GM12891 (cell line): ENCODE results near the gene ARID4B.
"Not testable (repeated sequence)": the region's sequence is repeated elsewhere in the genome, so short reads cannot be mapped to it uniquely, and the experiment has no call there.

Experiments
- DNase-seq: peaks from one replicate; pipeline ENCODE4 v3.0.0; 2011; ENCODE audit warnings: low spot score; ENCODE audit not compliant: insufficient read length
- FAIRE-seq: peaks from 2 replicates; lab custom pipeline; 2011; peaks lifted over from hg19 to GRCh38; lab: Jason Lieb, UNC
- PAX5 ChIP-seq: IDR thresholded peaks from 2 replicates; pipeline ENCODE4 v1.6.1; 2011; ENCODE audit warnings: low read length, moderate library complexity, mild to moderate bottlenecking; ENCODE audit not compliant: insufficient read depth, severe bottlenecking
- POLR2A ChIP-seq: IDR thresholded peaks from 2 replicates; pipeline ENCODE4 v1.6.1; 2011; ENCODE audit warnings: low read depth, low read length, control low read depth
- POLR2AphosphoS5 ChIP-seq: IDR thresholded peaks from 2 replicates; pipeline ENCODE4 v1.6.1; 2011; ENCODE audit warnings: low read depth, low read length, control low read depth
- POU2F2 ChIP-seq: IDR thresholded peaks from 2 replicates; pipeline ENCODE4 v1.6.1; 2011; ENCODE audit warnings: low read depth, mild to moderate bottlenecking, control low read depth, low read length, moderate library complexity
- SPI1 ChIP-seq: IDR thresholded peaks from 2 replicates; pipeline ENCODE4 v1.6.1; 2011; ENCODE audit warnings: low read depth, low read length, control low read depth
- TAF1 ChIP-seq: IDR thresholded peaks from 2 replicates; pipeline ENCODE4 v1.6.1; 2011; ENCODE audit warnings: low read depth, low read length, control low read depth

ARID4B gene

DNA sequence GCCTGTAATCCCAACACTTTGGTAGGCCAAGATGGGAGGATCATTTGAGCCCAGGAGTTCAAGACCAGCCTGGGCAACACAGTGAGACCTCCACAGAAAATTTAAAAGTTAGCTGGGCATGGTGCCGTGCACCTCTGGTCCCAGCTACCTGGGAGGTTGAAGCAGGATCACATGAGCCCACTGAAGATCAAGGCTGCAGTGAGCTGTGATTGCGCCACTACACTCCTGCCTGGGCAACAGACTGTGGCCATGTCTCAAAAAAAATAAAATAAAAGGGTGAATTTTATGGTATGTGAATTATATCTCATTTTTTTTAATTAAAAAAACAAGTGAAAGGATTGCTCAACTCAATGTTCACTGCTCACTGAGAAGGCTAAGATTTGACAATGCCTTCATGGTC, 8.7 kb downstream of the ARID4B start:
- TF ChIP-seq PAX5 = no peak
- no peak for TF ChIP-seq POLR2A
- no peak for TF ChIP-seq TAF1
- no peak for TF ChIP-seq POLR2AphosphoS5
- TF ChIP-seq SPI1 = no peak
- TF ChIP-seq POU2F2 = no peak
- DNase-seq = no peak

GRCh38 chr1:235317168-235317567, 10.8 kb downstream of the ARID4B start:
- TF ChIP-seq POLR2A = no peak
- no peak for TF ChIP-seq PAX5
- no peak for TF ChIP-seq TAF1
- no peak for TF ChIP-seq POU2F2
- no peak for TF ChIP-seq SPI1
- DNase-seq (no peak), FAIRE-seq (no peak)

More for the DNA sequence above, 8.7 kb downstream of the ARID4B start:
- no peak for FAIRE-seq

- FAIRE-seq (no peak), DNase-seq (no peak)
- TF ChIP-seq POU2F2 (no peak), POLR2A (no peak), SPI1 (no peak), PAX5 (no peak), POLR2AphosphoS5 (no peak), TAF1 (no peak)
Observed at GRCh38 chr1:235315735-235316134, 12.2 kb downstream of the ARID4B start.

DNA sequence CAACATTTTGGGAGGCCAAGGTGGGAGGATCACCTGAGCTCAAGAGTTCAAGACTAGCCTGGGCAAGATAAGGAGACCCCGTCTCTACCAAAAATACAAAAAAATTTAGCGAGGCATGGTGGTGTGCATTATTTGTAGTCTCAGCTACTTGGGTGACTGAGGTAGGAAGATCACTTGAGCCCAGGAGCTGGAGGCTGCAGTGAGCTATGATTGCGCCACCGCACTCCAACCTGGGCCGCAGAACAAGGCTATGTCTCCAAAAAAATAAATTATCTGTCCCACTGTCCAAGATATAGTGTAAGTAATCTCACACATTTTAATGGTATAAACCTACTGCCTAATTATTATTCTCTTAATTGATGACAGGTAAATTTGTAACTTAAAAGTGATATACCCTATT, 12.8 kb downstream of the ARID4B start:
- FAIRE-seq = no peak
- no peak for DNase-seq
- TF ChIP-seq PAX5 (no peak), POLR2AphosphoS5 (no peak), SPI1 (no peak), TAF1 (no peak), POU2F2 (no peak), POLR2A (no peak)

GRCh38 chr1:235313931-235314678, 13.9 kb downstream of the ARID4B start:
- FAIRE-seq (no peak), DNase-seq (no peak)
- TF ChIP-seq POLR2A = no peak
- TF ChIP-seq PAX5 = no peak
- TF ChIP-seq SPI1 = no peak
- TF ChIP-seq POU2F2 = no peak
- TF ChIP-seq TAF1 = no peak
- TF ChIP-seq POLR2AphosphoS5 = no peak

DNA sequence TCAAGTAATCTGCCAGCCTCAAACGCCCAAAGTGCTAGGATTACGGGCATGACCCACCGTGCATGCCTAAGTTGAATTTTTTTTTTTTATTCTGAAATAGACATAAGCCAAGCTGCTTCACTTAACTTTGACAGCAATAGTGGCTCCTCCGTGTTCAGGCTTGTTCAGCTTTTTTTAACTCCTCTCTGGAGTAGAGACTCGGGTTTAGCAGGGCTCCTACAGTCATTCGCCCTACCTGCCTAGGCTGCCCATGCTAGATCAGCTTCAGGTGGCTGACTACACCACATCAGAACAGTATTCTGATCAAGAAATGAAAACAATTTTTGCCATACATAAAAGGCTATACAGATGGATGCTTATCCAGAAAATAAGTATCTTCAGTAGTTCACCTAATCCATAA, 14.7 kb downstream of the ARID4B start:
- TF ChIP-seq PAX5 (no peak), TAF1 (no peak), POLR2AphosphoS5 (no peak), POU2F2 (no peak), SPI1 (no peak), POLR2A (no peak)
- no peak for DNase-seq
- no peak for FAIRE-seq

GRCh38 chr1:235309206-235309605, 18.8 kb downstream of the ARID4B start:
- not testable (repeated sequence) for DNase-seq, FAIRE-seq

DNA sequence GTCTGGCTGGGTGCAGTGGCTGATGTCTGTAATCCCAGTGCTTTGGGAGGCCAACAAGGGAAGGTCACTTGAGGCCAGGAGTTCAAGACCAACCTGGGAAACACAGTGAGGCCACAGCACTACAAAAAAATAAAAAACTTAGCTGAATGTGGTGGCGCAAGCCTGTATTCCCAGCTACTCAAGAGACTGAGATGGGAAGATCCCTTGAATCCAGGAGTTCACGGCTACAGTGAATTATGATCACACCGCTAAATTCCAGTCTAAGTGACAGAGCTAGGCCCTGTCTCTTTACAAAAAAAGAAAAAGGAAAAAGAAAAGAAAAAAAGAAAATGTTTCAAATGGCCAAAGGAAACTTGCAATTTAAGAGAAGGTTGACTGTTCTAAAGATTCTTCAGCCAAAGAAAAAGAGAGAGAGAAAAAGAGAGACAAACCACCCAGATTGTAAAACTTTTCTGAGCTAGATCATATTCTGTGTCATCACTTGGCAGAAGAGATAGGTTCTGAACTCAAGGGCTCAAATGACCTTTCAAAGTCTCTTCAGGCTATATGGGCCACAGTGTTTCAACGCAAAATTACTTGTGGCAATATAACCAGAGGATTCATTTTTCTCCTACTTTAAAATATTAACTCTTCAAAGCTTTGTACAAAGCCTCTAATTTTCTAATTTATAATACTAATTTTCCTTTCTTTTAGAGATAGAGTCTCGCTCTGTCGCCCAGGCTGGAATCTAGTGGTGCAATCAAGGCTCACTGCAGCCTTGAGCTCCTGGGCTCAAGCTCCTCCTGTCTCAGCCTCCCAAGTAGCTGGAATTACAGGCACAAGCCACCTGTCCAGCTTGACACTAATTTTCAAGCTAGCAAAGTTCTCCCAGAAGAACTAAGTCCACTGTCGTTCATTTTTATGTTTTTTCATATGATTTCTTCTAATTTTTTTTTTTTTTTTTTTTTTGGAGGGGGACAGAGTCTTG, 20.5 kb downstream of the ARID4B start:
- FAIRE-seq (no peak), DNase-seq (no peak)
- TF ChIP-seq POU2F2 (no peak), SPI1 (no peak), PAX5 (no peak), POLR2A (no peak), TAF1 (no peak), POLR2AphosphoS5 (no peak)
